OCI-LY7 (cell line): ENCODE data around the gene SCUBE3.

ENCODE experiments used
- EZH2phosphoT487 ChIP-seq: fragments of 200-600 bp; sonication (generic); IDR thresholded peaks from 2 replicates; pipeline ENCODE4 v1.6.1; 2018; ENCODE audit warnings: low read depth, borderline replicate concordance, mild to moderate bottlenecking, mixed run types, antibody characterized with exemption, low read length, moderate library complexity, mixed read lengths
- TF ChIP-seq, protein P1 (sequence below): fragments of 200-600 bp; sonication (generic); conservative IDR thresholded peaks from 2 replicates; pipeline ENCODE4 v1.5.1; 2014; ENCODE audit warnings: mild to moderate bottlenecking, antibody characterized with exemption, low read length, moderate library complexity, mixed read lengths

DNA sequence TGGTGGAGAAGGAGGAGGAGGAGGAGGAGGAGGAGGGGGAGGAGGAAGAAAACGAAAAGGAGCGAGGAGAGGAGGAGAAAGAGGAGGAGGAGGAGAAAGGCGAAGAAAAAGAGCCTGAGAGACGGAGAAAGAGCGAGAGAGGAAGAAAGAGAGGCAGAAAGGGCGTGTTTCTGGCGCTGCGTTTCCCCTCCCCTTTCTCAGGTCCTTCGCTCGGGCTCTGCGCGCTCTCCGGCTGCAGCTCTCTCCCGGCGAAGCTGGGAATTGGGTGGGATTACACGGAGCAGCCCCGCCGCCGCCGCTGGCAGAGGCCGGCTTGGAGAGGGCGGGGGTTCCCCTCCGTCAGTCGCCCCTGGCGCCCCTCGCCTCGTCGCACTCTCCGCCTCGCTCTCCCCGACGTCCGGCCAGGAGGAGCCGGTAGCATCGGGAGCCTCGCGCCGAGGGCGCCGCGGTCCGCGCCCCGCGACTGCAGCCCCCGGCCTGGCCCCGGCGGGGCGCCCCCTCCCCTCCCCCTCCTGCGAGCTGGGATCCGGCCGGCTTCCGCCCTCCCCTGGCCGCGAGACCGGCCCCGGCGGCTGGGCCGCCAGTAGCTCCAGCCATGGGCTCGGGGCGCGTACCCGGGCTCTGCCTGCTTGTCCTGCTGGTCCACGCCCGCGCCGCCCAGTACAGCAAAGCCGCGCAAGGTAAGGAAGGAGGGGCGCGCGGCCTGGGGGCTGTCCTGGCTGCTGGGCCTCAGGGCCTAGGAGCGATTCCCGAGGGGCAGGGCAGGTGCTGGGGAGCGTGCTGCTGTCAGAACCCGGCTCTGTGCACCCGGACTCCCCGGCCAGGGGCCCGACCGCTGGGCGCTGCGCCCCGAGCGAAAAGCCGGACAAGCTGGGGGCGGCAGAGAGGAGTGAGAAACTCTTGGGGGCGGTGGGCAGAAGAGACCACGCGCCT lies at the start of gene SCUBE3:
- TF ChIP-seq, protein P1, sequence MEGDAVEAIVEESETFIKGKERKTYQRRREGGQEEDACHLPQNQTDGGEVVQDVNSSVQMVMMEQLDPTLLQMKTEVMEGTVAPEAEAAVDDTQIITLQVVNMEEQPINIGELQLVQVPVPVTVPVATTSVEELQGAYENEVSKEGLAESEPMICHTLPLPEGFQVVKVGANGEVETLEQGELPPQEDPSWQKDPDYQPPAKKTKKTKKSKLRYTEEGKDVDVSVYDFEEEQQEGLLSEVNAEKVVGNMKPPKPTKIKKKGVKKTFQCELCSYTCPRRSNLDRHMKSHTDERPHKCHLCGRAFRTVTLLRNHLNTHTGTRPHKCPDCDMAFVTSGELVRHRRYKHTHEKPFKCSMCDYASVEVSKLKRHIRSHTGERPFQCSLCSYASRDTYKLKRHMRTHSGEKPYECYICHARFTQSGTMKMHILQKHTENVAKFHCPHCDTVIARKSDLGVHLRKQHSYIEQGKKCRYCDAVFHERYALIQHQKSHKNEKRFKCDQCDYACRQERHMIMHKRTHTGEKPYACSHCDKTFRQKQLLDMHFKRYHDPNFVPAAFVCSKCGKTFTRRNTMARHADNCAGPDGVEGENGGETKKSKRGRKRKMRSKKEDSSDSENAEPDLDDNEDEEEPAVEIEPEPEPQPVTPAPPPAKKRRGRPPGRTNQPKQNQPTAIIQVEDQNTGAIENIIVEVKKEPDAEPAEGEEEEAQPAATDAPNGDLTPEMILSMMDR: no peak
- no peak for TF ChIP-seq EZH2phosphoT487
